T1000 (cell line): Measurements from ENCODE around the gene CA14.
"Not testable (repeated sequence)": the region's sequence is repeated elsewhere in the genome, so short reads cannot be mapped to it uniquely, and the experiment has no call there.

ENCODE experiments used
- DNase-seq: peaks from one replicate; lab custom pipeline; 2025; ENCODE audit warnings: mixed read lengths; lab: John Stamatoyannopoulos, UW

The CA14 gene

GRCh38 chr1:150235852-150236613, 21.5 kb upstream of the CA14 start, which contains the start of gene ANP32E:
TSS of gene ANP32E (minus strand) at chr1:150236112. CDS start at chr1:150235786, 326 bp downstream.
- peak; percentile 94 for DNase-seq

GRCh38 chr1:150236614-150237100, 20.9 kb upstream of the CA14 start:
- no peak for DNase-seq

GRCh38 chr1:150237176-150237575, 20.4 kb upstream of the CA14 start:
- DNase-seq = not testable (repeated sequence)

GRCh38 chr1:150237746-150238145, 19.8 kb upstream of the CA14 start:
- DNase-seq = no peak

- no peak for DNase-seq
Observed at GRCh38 chr1:150243003-150243402, 14.6 kb upstream of the CA14 start.

- DNase-seq = no peak
Observed at GRCh38 chr1:150249936-150250335, 7.6 kb upstream of the CA14 start.

- no peak for DNase-seq
Observed at GRCh38 chr1:150256198-150256553, 1.4 kb upstream of the CA14 start.

- no peak for DNase-seq
Observed at GRCh38 chr1:150256554-150257341, 826 bp upstream of the CA14 start.

GRCh38 chr1:150259217-150259616, 1.6 kb downstream of the CA14 start:
- no peak for DNase-seq

GRCh38 chr1:150259758-150260669, 2.4 kb downstream of the CA14 start:
- DNase-seq = no peak

GRCh38 chr1:150261367-150261766, 3.8 kb downstream of the CA14 start:
- no peak for DNase-seq

- no peak for DNase-seq
Observed at GRCh38 chr1:150262388-150263320, 5.1 kb downstream of the CA14 start.

- no peak for DNase-seq
Observed at GRCh38 chr1:150263549-150263948, 6.0 kb downstream of the CA14 start.

- DNase-seq = no peak
Observed at GRCh38 chr1:150267896-150268295, 10.3 kb downstream of the CA14 start.

- no peak for DNase-seq
Observed at GRCh38 chr1:150268340-150268704, 10.7 kb downstream of the CA14 start.

GRCh38 chr1:150268705-150269403, 11.3 kb downstream of the CA14 start, which contains the start of gene APH1A:
TSS of gene APH1A (minus strand) at chr1:150269016. CDS start at chr1:150268810, 206 bp downstream.
- DNase-seq = peak; percentile 93

GRCh38 chr1:150269451-150269850, 11.9 kb downstream of the CA14 start:
- DNase-seq = no peak

- no peak for DNase-seq
Observed at GRCh38 chr1:150271291-150271959, 13.9 kb downstream of the CA14 start.

GRCh38 chr1:150273311-150273710, 15.7 kb downstream of the CA14 start:
- DNase-seq = no peak
